GM20431 (cell line): ENCODE results near the gene CCDC33.

Source experiments
- in situ Hi-C: fragments of 300-500 bp; cut with MseI, MboI; formaldehyde crosslinking; loops from one replicate; pipeline ENCODE4 v1.15.0; 2020; ENCODE audit warnings: low sequenced_read_pairs; ENCODE audit not compliant: unreplicated experiment

Gene CCDC33

GRCh38 chr15:74304431-74304830 is 68.3 kb downstream of the CCDC33 start:
- in situ Hi-C loops = loop anchor here (10.0 kb wide), 1 partner anchor 330 kb away; no protein-coding TSS in a partner anchor

GRCh38 chr15:74305687-74306086 is 69.6 kb downstream of the CCDC33 start:
- in situ Hi-C loops = loop anchor here (5.0 to 10.0 kb wide), 2 partner anchors 178 to 331 kb away; no protein-coding TSS in a partner anchor

- in situ Hi-C loops = loop anchor here (5.0 to 10.0 kb wide), 2 partner anchors 179 to 332 kb away; no protein-coding TSS in a partner anchor
These were observed 70.7 kb downstream of the CCDC33 start for GRCh38 chr15:74306781-74307217.

GRCh38 chr15:74307827-74308811 is 72.0 kb downstream of the CCDC33 start:
- in situ Hi-C loops = loop anchor here (5.0 to 10.0 kb wide), 2 partner anchors 181 to 333 kb away; no protein-coding TSS in a partner anchor

- in situ Hi-C loops = no loop called here
These were observed 75.8 kb downstream of the CCDC33 start for GRCh38 chr15:74311734-74312444.

- in situ Hi-C loops = no loop called here
These were observed 76.4 kb downstream of the CCDC33 start for GRCh38 chr15:74312445-74313007.

GRCh38 chr15:74313889-74314288 is 77.8 kb downstream of the CCDC33 start:
- in situ Hi-C loops = no loop called here

- in situ Hi-C loops = no loop called here
These were observed 78.8 kb downstream of the CCDC33 start for GRCh38 chr15:74314795-74315438.

- in situ Hi-C loops = no loop called here
These were observed 79.5 kb downstream of the CCDC33 start for GRCh38 chr15:74315626-74316025.

- in situ Hi-C loops = no loop called here
These were observed 80.0 kb downstream of the CCDC33 start for GRCh38 chr15:74316141-74316540.

GRCh38 chr15:74317820-74318375 is 81.8 kb downstream of the CCDC33 start:
- in situ Hi-C loops = no loop called here

- in situ Hi-C loops = no loop called here
These were observed 82.4 kb downstream of the CCDC33 start for GRCh38 chr15:74318376-74319137.

GRCh38 chr15:74319138-74319460 is 83.0 kb downstream of the CCDC33 start:
- in situ Hi-C loops = no loop called here

- in situ Hi-C loops = loop anchor here (10.0 kb wide), 1 partner anchor 265 kb away; no protein-coding TSS in a partner anchor
These were observed 83.6 kb downstream of the CCDC33 start for GRCh38 chr15:74319596-74320351.

- in situ Hi-C loops = loop anchor here (10.0 kb wide), 1 partner anchor 266 kb away; no protein-coding TSS in a partner anchor
These were observed 84.5 kb downstream of the CCDC33 start for GRCh38 chr15:74320352-74321247.

- in situ Hi-C loops = loop anchor here (10.0 kb wide), 1 partner anchor 268 kb away; no protein-coding TSS in a partner anchor
These were observed 86.5 kb downstream of the CCDC33 start for GRCh38 chr15:74322558-74323180.

- in situ Hi-C loops = loop anchor here (10.0 kb wide), 1 partner anchor 270 kb away; no protein-coding TSS in a partner anchor
These were observed 88.6 kb downstream of the CCDC33 start for GRCh38 chr15:74324714-74325113.
